Astrocyte of the hippocampus (primary cell): ENCODE measurements around the gene UBE2L6.

Experiments
- DNase-seq: peaks from one replicate; pipeline ENCODE4 v3.0.0; 2011; ENCODE audit warnings: low read depth, low spot score

UBE2L6 gene

GRCh38 chr11:57530215-57530595, 37.3 kb downstream of the UBE2L6 start:
- no peak for DNase-seq

- no peak for DNase-seq
These were observed 38.5 kb downstream of the UBE2L6 start for GRCh38 chr11:57529012-57529411.

DNA sequence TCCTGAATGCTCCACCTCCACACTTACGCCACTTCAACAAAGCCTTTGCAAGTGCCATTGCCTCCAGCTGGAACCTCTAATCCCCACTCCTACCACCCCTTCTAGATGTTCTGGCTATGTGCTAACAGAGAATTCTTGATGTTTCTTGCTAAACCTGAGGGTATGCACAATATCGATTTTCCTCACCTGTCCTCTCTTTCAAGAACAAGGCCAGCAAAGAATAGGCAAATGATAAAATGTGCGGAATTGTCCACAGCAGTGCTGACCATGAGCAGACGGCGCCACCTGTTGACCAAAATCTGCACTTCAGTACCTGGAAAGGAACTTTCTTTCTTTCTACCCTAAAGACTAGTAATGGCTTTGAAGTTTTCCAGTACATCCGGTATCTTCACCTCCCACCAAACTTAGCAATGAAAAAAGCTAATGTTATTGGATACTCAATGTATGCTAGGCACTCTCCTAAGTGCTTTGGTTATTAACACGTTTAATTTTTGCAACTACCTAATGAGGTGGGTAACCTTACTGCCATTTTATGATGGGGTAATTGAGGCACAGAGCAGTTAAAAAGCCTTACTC, 40.3 kb downstream of the UBE2L6 start:
- peak; percentile 80 for DNase-seq

DNA sequence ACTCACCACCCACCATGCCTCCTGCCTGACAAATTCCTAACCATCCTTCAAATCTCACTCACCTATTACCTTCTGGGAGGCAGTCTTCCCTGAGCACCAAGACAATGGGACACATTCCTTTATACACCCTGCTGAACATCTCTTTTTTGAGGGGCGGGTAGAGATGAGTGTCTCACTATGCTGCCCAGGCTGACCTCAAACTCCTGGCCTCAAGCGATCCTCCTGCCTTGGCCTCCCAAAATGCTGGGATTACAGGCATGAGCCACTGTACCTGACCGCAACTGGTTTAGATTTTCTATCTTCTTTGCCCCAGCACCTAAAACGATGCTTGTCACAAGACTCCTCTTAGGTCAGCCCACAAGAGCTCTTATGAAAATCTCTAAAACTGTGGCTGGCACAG, 44.1 kb downstream of the UBE2L6 start:
- no peak for DNase-seq

- no peak for DNase-seq
These were observed 46.4 kb downstream of the UBE2L6 start for GRCh38 chr11:57521116-57521515.

DNA sequence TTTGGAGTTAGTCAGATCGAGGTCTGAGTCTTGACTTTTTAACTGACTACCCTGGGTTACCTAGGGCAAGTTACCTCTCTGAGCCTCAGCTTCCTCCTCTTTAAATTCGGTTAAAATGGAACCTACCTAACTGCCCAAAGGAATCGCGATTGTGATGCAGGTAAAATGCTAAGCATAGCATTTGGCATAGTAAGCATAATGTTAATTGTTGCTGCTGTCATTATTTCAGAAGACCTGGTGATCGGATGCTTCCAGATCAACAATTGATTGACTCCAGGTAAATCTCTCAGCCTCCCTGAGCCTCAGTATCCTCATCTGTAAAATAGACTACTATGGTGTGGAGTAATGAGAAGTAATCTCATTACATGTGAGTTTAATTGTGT, 51.4 kb downstream of the UBE2L6 start:
- no peak for DNase-seq

DNA sequence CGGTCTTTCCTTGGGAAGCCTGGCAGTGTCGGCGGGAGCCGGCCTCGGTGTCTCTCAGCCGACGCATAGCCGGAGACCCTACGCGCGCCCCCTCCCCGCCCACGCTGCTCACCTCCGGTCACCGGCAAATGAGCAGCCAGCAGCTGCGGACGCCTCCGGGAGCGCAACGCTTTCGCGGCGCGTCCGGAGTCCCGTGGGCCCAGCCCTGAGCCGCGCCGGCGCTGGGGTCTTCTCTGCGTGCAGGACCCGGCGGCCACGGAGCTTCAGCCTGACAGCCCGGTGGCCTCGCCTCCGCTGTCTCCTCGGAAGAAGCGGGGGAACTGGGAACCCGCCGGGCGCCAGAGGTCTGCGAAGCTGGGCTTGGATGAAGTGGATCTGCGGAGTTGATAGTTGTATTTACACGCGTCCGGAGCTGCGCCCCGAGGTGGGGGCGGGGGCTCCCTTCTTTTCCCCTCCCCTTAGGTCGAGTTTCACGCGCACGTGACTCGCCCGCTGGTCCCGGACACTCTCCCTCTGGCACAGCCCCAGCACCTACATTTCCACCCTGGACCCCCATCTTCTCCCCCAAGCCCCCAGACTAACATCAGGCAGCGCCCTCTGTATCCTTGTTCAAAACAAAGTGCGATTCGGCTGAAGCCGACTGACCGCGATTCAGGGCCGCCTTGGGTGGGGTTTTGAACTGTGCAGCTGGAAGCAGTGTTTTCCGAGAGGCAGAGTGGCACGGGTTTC, 52.0 kb downstream of the UBE2L6 start, which contains the start of gene SLC43A1:
Gene SLC43A1, minus strand, starts transcription at position 371 of the 729 bp plus-strand sequence. CDS start 1,591 bp downstream, outside the sequence.
- DNase-seq, result peak; percentile 62

- peak; percentile 40 for DNase-seq
These were observed 52.7 kb downstream of the UBE2L6 start for GRCh38 chr11:57514538-57515331.

- DNase-seq, result peak; percentile 45
These were observed 53.4 kb downstream of the UBE2L6 start for GRCh38 chr11:57513911-57514537.

DNA sequence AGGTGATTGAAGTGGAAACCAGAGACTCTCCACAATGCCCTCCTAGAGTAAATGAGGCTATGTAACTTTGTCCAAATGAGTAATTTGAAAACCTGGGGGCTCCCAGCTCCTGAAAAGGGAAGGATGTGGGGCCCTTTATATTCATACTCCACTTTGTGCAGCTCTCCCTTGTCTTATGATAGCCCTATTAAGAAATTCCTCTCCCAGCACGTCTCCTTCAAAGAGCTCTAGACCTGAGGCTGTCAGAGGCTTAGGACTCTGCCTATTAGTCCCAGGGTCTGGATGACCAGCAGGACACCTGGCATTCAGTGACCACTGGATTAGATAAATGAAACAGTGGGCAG, 54.0 kb downstream of the UBE2L6 start:
- no peak for DNase-seq

DNA sequence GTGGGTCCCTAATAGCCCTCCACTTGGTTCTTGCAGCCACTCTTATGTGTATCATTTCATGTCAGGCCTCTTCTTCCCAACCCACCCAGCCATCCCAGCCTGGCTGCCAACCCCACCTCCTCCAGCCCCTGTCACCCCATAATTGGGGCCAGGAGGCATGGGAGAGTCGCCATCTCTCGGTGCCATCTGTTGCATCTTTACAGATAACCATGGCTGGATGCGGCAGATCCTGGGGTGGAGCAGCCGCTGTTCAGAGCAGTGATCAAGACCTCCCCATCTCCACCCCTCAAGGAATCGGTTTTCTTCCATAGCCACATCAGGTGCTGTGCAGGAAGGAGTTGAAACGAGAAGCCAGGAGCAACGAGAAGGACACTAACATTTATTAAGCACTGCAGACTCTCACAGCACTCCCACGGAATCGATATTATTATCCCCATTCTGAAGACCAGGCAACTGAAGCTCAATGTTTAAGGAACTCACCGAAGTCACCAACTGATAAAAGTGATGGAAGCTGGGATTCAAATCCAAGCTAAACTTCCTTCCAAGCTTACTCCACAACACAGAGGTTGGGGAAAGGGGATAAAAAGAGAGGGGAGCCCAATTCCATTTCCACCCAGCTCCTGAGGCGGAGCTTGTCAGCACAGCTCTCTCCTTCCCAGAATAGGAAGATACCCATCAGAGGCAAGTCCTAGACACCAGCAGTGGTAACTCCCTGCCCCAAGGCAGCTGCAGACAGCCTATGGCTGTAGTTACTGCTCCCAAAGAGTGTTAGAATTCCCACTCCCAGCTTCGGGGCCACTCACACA, 54.6 kb downstream of the UBE2L6 start:
- DNase-seq, result no peak

- DNase-seq, result no peak
These were observed 55.6 kb downstream of the UBE2L6 start for GRCh38 chr11:57511741-57512430.

DNA sequence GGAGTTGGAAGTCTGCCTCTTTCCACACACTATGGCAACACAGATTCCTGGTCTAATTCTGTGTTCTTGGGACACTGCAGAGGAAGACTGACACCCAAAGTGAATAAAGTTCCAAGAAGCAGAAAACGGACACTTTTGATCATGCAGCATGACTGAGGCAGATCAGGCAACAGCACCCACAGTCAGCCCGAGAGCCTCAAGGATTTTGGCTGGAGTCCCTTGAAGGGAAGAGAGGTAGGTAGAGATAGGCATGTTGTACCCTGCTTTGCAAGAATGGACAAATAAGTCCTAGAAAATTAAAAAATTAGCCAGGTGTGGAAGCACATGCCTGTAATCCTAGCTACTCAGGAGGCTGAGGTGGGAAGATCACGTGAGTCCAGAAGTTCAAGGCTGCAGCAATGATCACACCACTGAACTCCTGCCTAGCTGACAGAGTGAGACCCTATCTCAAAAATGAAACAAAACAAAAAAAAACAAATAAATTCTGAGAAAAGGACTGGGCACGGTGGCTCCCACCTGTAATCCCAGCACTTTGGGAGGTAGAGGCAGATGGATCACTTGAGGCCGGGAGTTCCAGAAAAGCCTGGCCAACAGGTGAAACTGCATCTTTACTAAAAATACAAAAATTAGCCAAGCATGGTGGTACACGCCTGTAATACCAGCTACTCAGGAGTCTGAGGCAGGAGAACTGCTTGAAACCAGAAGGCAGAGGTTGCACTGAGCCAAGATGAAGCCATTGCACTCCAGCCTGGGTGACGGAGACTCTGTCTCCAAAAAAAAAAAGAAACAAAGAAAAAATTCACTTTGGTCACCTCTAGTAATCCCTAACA, 58.9 kb downstream of the UBE2L6 start:
- DNase-seq, result no peak

DNA sequence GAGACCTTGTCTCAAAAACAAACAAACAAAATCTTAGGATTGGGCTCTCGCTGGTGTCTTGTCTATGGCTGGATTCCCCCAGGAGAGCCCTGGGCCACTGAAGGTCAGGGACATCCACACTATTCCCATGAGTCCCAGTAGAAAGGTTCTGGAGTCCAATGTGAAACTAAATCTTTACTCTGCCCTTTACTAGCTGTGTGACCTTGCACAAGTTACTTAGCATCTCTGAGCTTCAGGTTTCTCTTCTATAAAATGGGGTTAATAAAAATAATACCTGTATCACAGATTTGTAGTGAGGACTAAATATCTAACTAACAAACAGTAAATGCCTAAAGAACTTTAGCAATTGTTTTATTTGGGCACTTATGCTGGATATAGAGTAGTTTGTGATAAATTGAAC, 61.0 kb downstream of the UBE2L6 start:
- DNase-seq, result no peak

- DNase-seq, result no peak
These were observed 63.0 kb downstream of the UBE2L6 start for GRCh38 chr11:57504511-57504910.

DNA sequence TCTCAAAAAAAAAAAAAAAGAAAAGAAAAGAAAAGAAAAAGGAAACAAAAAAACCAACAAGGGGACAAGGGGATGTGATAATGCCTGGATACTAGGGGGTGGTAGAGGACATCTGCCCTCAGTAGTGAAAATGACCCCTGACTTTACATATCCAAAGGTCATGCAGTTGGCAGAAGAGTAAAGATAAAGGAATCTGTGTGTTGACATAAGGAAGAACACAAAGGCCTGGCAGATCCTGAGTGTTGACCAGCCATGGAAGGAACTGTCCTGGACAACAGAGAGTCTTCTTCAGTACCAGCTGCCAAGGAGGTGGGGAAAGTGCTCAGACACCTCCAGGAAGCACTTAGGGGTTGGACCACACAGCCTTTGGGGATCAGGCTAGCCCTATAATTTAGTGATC, 64.6 kb downstream of the UBE2L6 start:
- DNase-seq, result no peak

DNA sequence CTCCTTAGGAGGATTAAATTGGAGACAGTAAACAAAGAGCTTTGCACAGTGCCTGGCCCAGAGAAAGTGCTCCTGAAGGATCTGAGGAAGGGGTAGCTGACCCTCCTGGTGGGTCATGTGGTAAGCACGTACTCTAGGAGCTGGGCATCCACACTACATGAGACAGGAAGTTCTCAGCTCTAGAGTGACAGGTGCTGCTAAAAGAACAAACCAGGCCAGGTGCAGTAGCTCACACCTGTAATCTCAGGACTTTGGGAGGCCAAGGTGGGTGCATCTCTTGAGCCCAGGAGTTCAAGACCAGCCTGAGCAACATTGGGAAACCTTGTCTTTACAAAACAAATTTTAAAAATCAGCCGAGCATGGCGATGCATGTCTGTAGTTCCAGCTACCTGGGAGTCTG, 65.1 kb downstream of the UBE2L6 start:
- no peak for DNase-seq

GRCh38 chr11:57501953-57502352, 65.5 kb downstream of the UBE2L6 start:
- no peak for DNase-seq
